ENCODE results near the gene ATP5PO. TPM values are rescaled to one million over a fixed set of nuclear protein-coding genes. Genes with fewer than 3 reads are reported as not detected.
"Not testable (repeated sequence)": the region's sequence is repeated elsewhere in the genome, so short reads cannot be mapped to it uniquely, and the experiment has no call there.

The ATP5PO gene
- polyA plus RNA-seq, 12 donors: 188 to 339 (median 315) TPM; not detected in 1

GRCh38 chr21:33872881-33873515 lies 42.6 kb downstream of the ATP5PO start:
- no peak for DNase-seq

DNA sequence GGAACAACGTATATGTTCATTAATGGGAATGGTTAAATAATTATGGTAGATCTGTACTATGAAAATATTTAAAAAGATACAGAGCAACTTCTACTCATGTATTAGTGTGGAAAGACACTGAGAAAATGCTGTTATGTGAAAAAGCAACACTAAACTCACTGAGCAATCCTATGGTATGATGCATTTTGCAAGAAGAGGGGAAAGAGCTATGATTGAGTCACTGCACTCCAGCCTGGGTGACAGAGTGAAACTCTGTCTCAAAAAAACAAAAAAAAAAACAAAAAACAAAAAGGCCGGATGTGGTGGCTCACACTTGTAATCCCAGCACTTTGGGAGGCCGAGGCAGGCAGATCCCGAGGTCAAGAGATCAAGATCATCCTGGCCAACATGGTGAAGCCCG lies 44.4 kb downstream of the ATP5PO start:
- no peak for DNase-seq

DNA sequence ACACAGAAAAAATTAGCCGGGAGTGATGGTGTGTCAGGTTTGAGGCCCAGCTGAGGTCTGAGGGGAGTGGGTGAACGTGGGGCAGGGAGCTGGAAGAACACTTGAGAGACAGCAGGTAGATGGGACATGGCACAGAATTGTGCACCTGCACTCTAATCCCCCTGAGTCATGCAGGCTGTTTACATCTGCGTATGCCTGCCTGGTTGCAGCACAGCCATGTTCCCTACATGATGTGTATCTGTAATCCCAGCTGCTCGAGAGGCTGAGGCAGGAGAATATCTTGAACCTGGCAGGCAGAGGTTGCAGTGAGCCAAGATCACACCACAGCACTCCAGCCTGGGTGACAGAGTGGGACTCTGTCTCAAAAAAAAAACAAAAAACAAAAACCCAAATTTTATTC lies 44.8 kb downstream of the ATP5PO start:
- no peak for DNase-seq

DNA sequence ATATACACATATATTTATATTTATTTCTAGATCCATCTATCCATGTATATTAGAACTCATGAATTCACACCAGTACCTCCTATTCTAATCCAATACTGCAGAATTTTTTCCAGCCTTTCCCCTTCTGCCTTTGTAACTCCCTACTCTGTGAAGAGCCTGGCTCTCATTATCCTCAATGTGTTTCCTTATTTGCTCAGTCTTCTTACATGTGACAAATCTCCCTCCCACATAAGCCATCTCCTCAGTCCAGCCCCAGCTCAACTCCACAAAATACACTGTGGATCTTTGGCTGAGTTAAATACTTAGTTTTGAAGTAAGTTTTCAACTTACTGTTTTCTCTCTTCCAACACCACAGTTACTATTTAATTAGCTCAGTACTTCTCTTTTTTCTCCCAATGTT lies 45.7 kb downstream of the ATP5PO start:
- no peak for DNase-seq

- DNase-seq: not testable (repeated sequence)
Observed at GRCh38 chr21:33867868-33868267, 47.7 kb downstream of the ATP5PO start.

DNA sequence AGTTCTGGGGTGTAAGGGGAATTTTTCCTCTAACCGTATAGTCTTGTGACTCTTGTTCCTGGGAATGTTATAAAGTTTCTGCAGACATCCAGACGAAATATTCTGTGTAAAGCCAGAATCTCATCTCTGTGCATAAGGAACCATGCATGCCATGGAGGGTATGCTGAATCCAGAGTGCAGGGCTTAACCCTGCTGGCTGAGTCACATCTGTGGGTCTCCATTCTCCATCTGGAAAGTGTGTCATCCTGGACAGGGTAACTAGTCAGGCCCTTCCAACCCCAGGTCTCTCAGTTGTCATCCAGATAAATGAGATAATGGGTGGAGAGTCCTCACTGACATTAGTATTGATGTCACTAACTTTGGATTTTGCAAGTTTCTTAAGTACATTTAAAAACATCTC lies 48.8 kb downstream of the ATP5PO start:
- DNase-seq: no peak

GRCh38 chr21:33865996-33866575 lies 49.5 kb downstream of the ATP5PO start:
- DNase-seq: no peak

DNA sequence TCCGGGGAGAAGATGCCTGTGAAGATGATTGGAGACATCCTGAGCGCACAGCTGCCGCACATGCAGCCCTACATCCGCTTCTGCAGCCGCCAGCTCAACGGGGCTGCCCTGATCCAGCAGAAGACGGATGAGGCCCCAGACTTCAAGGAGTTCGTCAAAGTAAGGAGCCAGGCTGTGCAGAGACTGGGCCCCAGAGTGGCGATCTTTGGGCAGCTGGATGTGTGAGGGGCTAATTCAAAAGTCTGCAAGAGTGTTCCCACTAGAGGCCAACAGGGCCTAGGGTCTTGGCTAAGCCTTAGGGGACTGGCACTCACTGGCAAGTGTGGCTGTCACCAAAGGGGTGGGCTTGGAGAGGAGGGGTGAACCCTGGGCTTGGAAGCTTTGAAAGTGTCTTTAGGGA lies 50.4 kb downstream of the ATP5PO start:
- no peak for DNase-seq

DNA sequence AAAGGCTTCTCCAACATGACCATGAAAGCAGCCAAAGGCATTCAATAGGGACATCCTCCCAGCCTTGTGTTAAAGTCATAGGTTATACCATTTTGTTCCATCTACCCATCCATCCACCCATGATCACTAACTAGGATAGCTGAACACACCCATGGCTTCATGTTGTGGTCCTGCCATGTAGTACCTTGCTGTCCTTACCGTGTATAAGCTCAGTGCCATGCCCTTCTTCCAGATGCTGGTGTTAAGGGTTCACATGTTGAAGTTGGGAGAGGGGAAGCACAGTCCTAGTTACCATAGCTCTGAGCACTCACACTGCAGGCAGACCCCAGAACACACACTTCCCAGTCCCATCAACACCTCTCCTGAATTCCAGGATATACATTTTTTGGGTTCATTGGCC lies 51.5 kb downstream of the ATP5PO start:
- DNase-seq: no peak

GRCh38 chr21:33863191-33863590 lies 52.4 kb downstream of the ATP5PO start:
- not testable (repeated sequence) for DNase-seq

DNA sequence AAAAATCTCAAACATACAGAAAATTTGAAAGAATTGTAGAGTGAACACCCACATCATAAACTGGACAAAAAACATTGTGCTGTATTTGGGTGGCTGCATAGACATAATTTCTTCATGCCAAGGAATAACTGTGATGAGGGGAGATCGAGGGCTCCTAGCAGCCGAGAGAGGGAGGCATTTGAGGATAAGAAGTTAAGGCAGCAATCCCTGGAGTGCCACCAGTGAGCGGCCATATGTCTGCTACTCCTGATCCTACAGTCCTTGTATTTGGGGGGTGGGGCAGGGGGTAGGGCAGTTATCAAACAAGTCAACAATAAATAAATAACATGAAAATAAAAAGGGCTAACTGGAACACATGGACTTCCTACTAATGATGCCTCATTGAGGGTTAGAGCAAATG lies 54.5 kb downstream of the ATP5PO start:
- DNase-seq: no peak

DNA sequence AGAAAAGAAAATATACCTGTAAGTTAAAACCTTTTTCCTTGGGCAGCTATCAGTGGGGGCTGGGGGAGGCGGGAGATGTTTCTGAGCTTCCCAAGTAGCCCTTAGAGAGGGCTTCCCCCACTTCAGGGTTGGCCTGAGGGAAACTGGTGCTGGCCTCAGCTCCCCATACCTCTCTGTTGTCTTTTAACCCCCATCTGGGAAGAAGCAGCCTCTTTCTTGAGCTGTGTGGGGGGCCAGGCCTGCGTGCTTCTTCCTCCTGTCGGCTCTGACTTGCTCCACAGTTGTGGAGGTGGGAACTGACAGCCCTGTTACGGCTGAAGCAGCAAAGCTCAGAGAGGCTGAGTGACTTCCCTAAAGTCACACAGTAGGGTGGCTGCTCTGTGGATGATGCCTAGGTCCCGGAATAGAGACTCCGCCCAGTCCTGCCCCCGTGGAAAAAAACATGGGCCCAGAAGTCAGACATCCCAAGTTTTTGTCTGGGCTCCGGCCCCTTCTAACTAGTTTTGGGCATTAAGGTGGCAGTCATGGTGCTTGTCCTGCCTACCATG lies 55.2 kb downstream of the ATP5PO start:
- no peak for DNase-seq

- DNase-seq: no peak
Observed at GRCh38 chr21:33859373-33860102, 56.1 kb downstream of the ATP5PO start.

- DNase-seq: no peak
Observed at GRCh38 chr21:33858667-33859372, 56.8 kb downstream of the ATP5PO start.

- no peak for DNase-seq
Observed at GRCh38 chr21:33857846-33858666, 57.5 kb downstream of the ATP5PO start.

GRCh38 chr21:33856893-33857527 lies 58.6 kb downstream of the ATP5PO start:
- no peak for DNase-seq

- no peak for DNase-seq
Observed at GRCh38 chr21:33855190-33855589, 60.4 kb downstream of the ATP5PO start.

- DNase-seq: no peak
Observed at GRCh38 chr21:33854604-33855003, 61.0 kb downstream of the ATP5PO start.
